GM13977 (cell line): Measurements from ENCODE around the gene ZFP42.
"Not testable (repeated sequence)": the region's sequence is repeated elsewhere in the genome, so short reads cannot be mapped to it uniquely, and the experiment has no call there.

ENCODE experiments used
- DNase-seq: peaks from one replicate; pipeline ENCODE4 v3.0.0; 2012; ENCODE audit warnings: low spot score
- CTCF ChIP-seq: IDR thresholded peaks from 2 replicates; pipeline ENCODE4 v1.5.1; 2012; ENCODE audit warnings: mild to moderate bottlenecking, control low read depth; ENCODE audit not compliant: insufficient read depth; ENCODE audit errors: extremely low read depth, missing control alignments
- in situ Hi-C: fragments of 300-500 bp; cut with MboI; formaldehyde crosslinking; loops from one replicate; pipeline ENCODE4 v1.12.0; 2022; ENCODE audit warnings: low sequenced_read_pairs, low pct_unique_long_range_greater_than_20kb, mixed read lengths, inconsistent platforms; ENCODE audit not compliant: unreplicated experiment

ZFP42 gene

GRCh38 chr4:188031751-188032150 is 36.2 kb downstream of the ZFP42 start:
- TF ChIP-seq CTCF = no peak
- in situ Hi-C loops = no loop called here
- DNase-seq = no peak

DNA sequence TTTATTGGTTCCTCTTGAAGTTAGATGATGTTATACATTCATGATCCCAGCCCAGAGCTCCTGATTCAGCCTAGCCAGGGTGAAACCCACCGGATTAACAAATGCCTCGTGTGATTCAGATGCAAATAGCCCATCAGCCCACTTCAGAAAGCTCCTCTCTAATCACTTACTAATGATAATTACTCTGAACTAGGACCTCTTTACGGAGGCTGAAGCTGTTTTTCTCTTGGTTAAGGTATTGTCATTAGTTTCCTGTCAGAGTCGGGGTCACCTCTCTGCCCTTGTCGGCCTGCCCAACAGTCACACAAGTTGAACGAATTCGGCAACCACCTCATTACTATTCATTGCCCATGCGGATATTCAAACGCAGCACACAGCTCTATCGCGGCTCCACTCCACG is 36.6 kb downstream of the ZFP42 start:
- TF ChIP-seq CTCF = no peak
- in situ Hi-C loops = no loop called here
- no peak for DNase-seq

DNA sequence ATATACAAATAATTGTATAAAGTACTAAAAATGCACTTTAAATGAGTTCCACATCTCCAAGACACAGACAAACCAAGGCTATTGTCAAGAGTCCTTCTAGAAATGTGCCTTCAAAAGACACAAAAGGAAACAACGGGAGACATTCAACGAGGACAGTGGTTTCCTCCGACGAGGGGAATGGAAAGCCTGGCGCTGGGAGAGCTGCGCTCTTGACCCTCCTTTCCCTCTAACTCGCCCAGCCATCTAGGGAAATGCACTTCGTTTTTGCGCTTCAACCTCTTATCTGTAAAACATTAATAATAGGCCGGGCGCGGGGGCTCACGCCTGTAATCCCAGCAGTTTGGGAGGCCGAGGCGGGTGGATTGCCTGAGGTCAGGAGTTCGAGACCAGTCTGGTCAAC is 37.0 kb downstream of the ZFP42 start:
- no peak for DNase-seq
- in situ Hi-C loops = no loop called here
- no peak for TF ChIP-seq CTCF

DNA sequence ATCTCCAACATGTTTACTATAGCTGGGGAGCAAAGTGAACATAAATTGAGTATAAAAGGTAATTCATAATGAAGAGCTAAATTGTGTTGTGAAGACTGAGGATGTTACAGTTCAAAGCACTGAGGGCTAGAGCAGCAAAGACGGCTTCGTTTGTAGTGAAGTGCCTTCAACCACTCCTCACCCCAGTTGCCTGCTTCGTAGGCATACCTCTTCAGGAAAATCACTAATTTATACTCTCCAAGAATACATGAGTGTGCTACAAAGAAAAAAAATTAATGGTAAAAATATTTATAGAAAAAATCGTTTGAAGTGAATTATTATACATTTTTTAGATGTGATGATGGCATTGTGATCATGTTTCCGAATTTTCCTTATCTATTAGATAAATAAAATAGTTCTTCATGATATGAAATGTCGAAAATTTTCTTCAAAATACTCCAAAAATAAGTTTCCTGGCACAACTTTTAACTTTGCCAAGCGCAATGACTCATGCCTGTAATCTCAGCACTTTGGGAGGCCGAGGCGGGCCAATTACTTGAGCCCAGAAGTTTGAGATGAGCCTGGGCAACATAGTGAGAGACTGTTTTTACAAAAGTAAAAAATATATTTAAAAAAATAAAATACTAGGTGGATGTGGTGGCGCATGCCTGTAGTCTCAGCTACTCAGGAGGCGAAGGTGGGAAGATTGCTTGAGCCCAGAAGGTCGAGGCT is 41.6 kb downstream of the ZFP42 start:
- in situ Hi-C loops = no loop called here
- no peak for DNase-seq
- TF ChIP-seq CTCF = no peak

- in situ Hi-C loops = no loop called here
- no peak for TF ChIP-seq CTCF
These were observed 46.1 kb downstream of the ZFP42 start for GRCh38 chr4:188041721-188042120.

GRCh38 chr4:188042191-188042590 is 46.6 kb downstream of the ZFP42 start:
- DNase-seq = no peak
- TF ChIP-seq CTCF = no peak
- in situ Hi-C loops = no loop called here

More at GRCh38 chr4:188041721-188042120, 46.1 kb downstream of the ZFP42 start:
- DNase-seq = no peak

DNA sequence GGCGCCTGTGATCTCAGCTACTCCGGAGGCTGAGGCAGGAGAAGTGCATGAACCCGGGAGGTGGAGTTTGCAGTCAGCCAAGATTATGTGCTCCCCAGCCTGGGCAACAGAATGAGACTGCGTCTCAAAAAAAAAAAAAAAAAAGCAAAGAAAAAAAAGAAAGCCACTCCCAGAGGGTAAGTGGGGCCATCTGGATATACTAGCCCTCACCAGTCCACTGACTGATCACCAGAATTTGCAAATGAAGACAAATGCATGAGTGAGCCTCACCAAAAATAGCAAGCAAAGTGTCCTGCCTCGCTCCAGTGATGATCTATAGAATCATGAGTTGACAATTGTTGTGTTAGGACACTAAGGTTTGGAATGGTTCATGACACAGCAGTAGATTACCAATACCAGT is 47.6 kb downstream of the ZFP42 start:
- in situ Hi-C loops = no loop called here
- DNase-seq = no peak
- no peak for TF ChIP-seq CTCF

DNA sequence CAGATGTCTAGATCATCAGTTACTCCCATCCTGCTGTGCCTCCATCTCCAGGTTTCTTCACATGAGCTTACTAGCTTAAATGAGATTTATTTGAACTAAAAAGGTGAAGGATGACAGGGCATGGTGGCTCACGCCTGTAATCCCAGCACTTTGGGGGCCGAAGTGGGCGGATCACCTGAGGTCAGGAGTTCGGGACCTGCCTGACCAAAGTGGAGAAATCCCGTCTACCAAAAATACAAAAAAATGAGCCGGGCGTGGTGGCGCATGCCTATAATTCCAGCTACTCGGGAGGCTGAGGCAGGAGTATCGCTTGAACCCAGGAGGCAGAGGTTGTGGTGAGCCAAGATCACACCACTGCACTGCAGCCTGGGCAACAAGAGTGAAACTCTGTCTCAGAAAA is 49.9 kb downstream of the ZFP42 start:
- in situ Hi-C loops, DNase-seq: not testable (repeated sequence)
